ENCODE results near the gene MROH8. TPM values are rescaled to one million over a fixed set of nuclear protein-coding genes. Genes with fewer than 3 reads are reported as not detected.
"Not testable (repeated sequence)": the region's sequence is repeated elsewhere in the genome, so short reads cannot be mapped to it uniquely, and the experiment has no call there.

Gene MROH8
- polyA plus RNA-seq, 1 of the 3 experiments (the other 2 are of a cell fraction), result 3.5 TPM

DNA sequence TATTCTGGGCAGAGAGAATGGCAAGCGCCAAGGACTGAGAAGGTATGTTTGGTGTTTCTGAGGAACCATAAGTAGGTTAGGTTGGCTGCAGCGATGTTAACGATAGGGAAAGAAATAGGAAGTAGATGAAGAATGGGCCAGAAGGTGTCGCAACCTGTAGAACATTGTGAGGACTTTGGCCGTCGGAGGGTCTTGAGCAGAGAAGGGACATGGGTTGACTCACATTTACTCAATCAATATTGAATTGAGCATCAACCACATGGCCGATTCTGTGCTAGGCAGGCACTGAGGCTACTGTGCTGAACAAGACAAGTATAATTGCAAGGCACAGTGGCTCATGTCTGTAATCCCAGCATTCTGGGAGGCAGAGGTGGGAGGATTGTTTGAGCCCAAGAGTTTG is 27.1 kb downstream of the MROH8 start (continued):
- TF ChIP-seq RFX5 (IDR thresholded peaks at IDR 0.05; ENCODE audit: low read length) (no peak), USF1 (IDR thresholded peaks at IDR 0.05; ENCODE audit: borderline replicate concordance, low read depth) (no peak), NRF1 (IDR thresholded peaks at IDR 0.05; ENCODE audit: low read depth, low read length) (no peak)

DNA sequence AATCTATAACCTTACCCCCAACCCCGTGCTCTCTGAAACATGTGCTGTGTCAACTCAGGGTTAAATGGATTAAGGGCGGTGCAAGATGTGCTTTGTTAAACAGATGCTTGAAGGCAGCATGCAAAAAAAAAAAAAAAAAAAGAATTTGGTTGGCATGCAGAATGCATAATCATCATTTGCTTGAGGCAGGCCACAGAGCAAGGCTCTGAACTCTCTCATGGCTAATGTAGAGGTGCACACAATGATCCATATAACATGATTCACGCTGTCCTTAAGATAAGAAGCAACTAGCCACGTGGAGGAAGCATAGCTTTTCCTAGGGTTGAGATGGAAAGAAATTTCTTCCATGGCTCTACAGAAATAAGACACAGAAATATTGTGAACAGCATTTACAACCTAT is 27.8 kb downstream of the MROH8 start:
- ChIA-PET CTCF (no interaction called here), POLR2A (no interaction called here)
- Histone ChIP-seq H3K27ac (ENCODE audit: low read depth in 2 of 2, low read length in 1 of 2) (no peak overlapping the region), H3K9ac (no peak overlapping the region), H3F3A (replicated peaks; ENCODE audit: insufficient read depth) (no peaks in the 10 kb centered on the region), H3K9me3 (no peaks in the 10 kb centered on the region), H3K36me3 (replicated peaks in 1 of 2; ENCODE audit: control insufficient read depth in 1 of 2, insufficient read depth in 2 of 2, low read length in 1 of 2) (no peaks in the 10 kb centered on the region), H4K20me1 (ENCODE audit: insufficient read depth) (no peaks in the 10 kb centered on the region), H3K79me2 (ENCODE audit: insufficient read depth) (no peaks in the 10 kb centered on the region), H3K4me2 (no peak overlapping the region), H2AFZ (ENCODE audit: low read depth) (no peak overlapping the region), H3K4me1 (ENCODE audit: control insufficient read depth in 1 of 2, insufficient read depth in 2 of 2, low read depth in 1 of 2, low read length in 1 of 2) (no peaks in the 10 kb centered on the region), H3K4me3 (ENCODE audit: low read depth in 2 of 2, low read length in 1 of 2) (no peak overlapping the region), H3K27me3 (ENCODE audit: insufficient read depth) (no peaks in the 10 kb centered on the region), H3K9me2 (no peaks in the 10 kb centered on the region)
- DNase-seq, result no peak
- TF ChIP-seq ZBTB33 (IDR thresholded peaks at IDR 0.05; ENCODE audit: borderline replicate concordance, low read depth), result no peak
- no peak for TF ChIP-seq TEAD4 (IDR thresholded peaks at IDR 0.05; ENCODE audit: borderline replicate concordance, insufficient read depth)
- no peak for TF ChIP-seq MEF2A (IDR thresholded peaks at IDR 0.05; ENCODE audit: borderline replicate concordance, low read depth)
- TF ChIP-seq FOXM1 (IDR thresholded peaks at IDR 0.05; ENCODE audit: low read depth), result no peak
- TF ChIP-seq MAX (IDR thresholded peaks at IDR 0.05; ENCODE audit: low read depth), result no peak
- TF ChIP-seq TAF1 (IDR thresholded peaks at IDR 0.05; ENCODE audit: borderline replicate concordance, low read depth, low read length), result no peak
- TF ChIP-seq, protein P1, sequence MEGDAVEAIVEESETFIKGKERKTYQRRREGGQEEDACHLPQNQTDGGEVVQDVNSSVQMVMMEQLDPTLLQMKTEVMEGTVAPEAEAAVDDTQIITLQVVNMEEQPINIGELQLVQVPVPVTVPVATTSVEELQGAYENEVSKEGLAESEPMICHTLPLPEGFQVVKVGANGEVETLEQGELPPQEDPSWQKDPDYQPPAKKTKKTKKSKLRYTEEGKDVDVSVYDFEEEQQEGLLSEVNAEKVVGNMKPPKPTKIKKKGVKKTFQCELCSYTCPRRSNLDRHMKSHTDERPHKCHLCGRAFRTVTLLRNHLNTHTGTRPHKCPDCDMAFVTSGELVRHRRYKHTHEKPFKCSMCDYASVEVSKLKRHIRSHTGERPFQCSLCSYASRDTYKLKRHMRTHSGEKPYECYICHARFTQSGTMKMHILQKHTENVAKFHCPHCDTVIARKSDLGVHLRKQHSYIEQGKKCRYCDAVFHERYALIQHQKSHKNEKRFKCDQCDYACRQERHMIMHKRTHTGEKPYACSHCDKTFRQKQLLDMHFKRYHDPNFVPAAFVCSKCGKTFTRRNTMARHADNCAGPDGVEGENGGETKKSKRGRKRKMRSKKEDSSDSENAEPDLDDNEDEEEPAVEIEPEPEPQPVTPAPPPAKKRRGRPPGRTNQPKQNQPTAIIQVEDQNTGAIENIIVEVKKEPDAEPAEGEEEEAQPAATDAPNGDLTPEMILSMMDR (IDR thresholded peaks at IDR 0.05), result no peak
- no peak for TF ChIP-seq RXRA (IDR thresholded peaks at IDR 0.05; ENCODE audit: borderline replicate concordance, low read depth)
- no peak for TF ChIP-seq JUND (IDR thresholded peaks at IDR 0.05)
- no peak for TF ChIP-seq RCOR1 (IDR thresholded peaks at IDR 0.05; ENCODE audit: low read length)
- TF ChIP-seq, protein P2, sequence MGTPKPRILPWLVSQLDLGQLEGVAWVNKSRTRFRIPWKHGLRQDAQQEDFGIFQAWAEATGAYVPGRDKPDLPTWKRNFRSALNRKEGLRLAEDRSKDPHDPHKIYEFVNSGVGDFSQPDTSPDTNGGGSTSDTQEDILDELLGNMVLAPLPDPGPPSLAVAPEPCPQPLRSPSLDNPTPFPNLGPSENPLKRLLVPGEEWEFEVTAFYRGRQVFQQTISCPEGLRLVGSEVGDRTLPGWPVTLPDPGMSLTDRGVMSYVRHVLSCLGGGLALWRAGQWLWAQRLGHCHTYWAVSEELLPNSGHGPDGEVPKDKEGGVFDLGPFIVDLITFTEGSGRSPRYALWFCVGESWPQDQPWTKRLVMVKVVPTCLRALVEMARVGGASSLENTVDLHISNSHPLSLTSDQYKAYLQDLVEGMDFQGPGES (IDR thresholded peaks at IDR 0.05; ENCODE audit: low read depth, low read length), result no peak
- no peak for TF ChIP-seq USF2 (IDR thresholded peaks at IDR 0.05; ENCODE audit: borderline replicate concordance, low read depth, low read length)
- no peak for TF ChIP-seq EZH2phosphoT487 (IDR thresholded peaks at IDR 0.05; ENCODE audit: borderline replicate concordance, low read depth)
- TF ChIP-seq POLR2AphosphoS5 (IDR thresholded peaks at IDR 0.05; ENCODE audit: low read depth, low read length), result no peak
- 69% methylated on average over 3 of the region's 4 CpGs for WGBS (ENCODE audit: low lambda C conversion rate)

DNA sequence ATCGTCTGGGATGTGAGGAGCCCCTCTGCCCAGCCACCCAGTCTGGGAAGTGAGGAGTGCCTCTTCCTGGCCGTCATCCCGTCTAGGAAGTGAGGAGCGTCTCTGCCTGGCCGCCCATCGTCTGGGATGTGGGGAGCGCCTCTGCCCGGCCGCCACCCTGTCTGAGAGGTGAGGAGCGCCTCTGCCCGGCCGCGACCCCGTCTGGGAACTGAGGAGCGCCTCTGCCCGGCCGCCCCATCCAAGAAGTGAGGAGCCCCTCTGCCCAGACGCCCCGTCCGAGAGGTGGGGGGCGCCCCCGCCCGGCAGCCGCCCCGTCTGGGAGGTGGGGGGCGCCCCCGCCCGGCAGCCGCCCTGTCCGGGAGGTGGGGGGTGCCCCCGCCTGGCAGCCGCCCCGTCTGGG is 28.5 kb downstream of the MROH8 start:
- H3K27ac ChIP-seq (ENCODE audit: low read depth in 2 of 2, low read length in 1 of 2); DNase-seq; H3K9me2 ChIP-seq; H2AFZ ChIP-seq (ENCODE audit: low read depth); POLR2A ChIA-PET; H3F3A ChIP-seq (replicated peaks; ENCODE audit: insufficient read depth); H3K79me2 ChIP-seq (ENCODE audit: insufficient read depth); H4K20me1 ChIP-seq (ENCODE audit: insufficient read depth); H3K4me2 ChIP-seq; H3K4me3 ChIP-seq (ENCODE audit: low read depth in 2 of 2, low read length in 1 of 2); H3K9ac ChIP-seq; H3K36me3 ChIP-seq (replicated peaks in 1 of 2; ENCODE audit: control insufficient read depth in 1 of 2, insufficient read depth in 2 of 2, low read length in 1 of 2); H3K9me3 ChIP-seq; H3K27me3 ChIP-seq (ENCODE audit: insufficient read depth); CTCF ChIA-PET; H3K4me1 ChIP-seq (ENCODE audit: control insufficient read depth in 1 of 2, insufficient read depth in 2 of 2, low read depth in 1 of 2, low read length in 1 of 2): not testable (repeated sequence)
- WGBS (ENCODE audit: low lambda C conversion rate), result 80% methylated on average over 1 of the region's 33 CpGs
